GM23338 (cell line): ENCODE data around the gene SSTR4. TPM values are rescaled to one million over a fixed set of nuclear protein-coding genes. Genes with fewer than 3 reads are reported as not detected.

Experiments
- ATAC-seq: fragments of 200-7000 bp; cut with Tn5 transposase; 3 replicates; pipeline ENCODE4 v1.9.1; 2020
- DNase-seq: peaks from one replicate; pipeline ENCODE4 v3.0.0-alpha.2; 2015; ENCODE audit warnings: low spot score
- H2AFZ ChIP-seq: fragments of 200-600 bp; sonication (generic); 2 replicates; pipeline ENCODE4 v1.8.0; 2016; ENCODE audit warnings: antibody characterized with exemption, mild to moderate bottlenecking, moderate library complexity
- H3F3A ChIP-seq: fragments of 200-600 bp; sonication (generic); replicated peaks from 2 replicates; pipeline ENCODE4 v1.8.0; 2017; ENCODE audit warnings: antibody characterized with exemption, mixed run types, low read depth
- H3K27ac ChIP-seq: fragments of 200-600 bp; sonication (generic); 2 replicates; pipeline ENCODE4 v1.6.1; 2016; ENCODE audit warnings: low read depth
- H3K27me3 ChIP-seq: fragments of 200-600 bp; sonication (generic); 2 replicates; pipeline ENCODE4 v1.8.0; 2016; ENCODE audit warnings: mild to moderate bottlenecking, mixed run types, moderate library complexity; ENCODE audit not compliant: insufficient read depth
- H3K36me3 ChIP-seq: fragments of 200-600 bp; sonication (generic); 2 replicates; pipeline ENCODE4 v1.8.0; 2016; ENCODE audit warnings: mild to moderate bottlenecking; ENCODE audit not compliant: insufficient read depth
- H3K4me1 ChIP-seq: fragments of 200-600 bp; sonication (generic); 2 replicates; pipeline ENCODE4 v1.8.0; 2016; ENCODE audit warnings: mild to moderate bottlenecking, moderate library complexity; ENCODE audit not compliant: insufficient read depth
- H3K4me2 ChIP-seq: fragments of 200-600 bp; sonication (generic); 2 replicates; pipeline ENCODE4 v1.7.1; 2017; ENCODE audit warnings: mixed run types
- H3K4me3 ChIP-seq: fragments of 200-600 bp; sonication (generic); 2 replicates; pipeline ENCODE4 v1.6.1; 2016; ENCODE audit warnings: mixed run types
- H3K79me2 ChIP-seq: fragments of 200-600 bp; sonication (generic); replicated peaks from 2 replicates; pipeline ENCODE4 v1.8.0; 2017; ENCODE audit warnings: mild to moderate bottlenecking; ENCODE audit not compliant: insufficient read depth
- H3K9me2 ChIP-seq: fragments of 200-600 bp; sonication (generic); 2 replicates; pipeline ENCODE4 v1.8.0; 2017; ENCODE audit not compliant: insufficient read depth
- H4K20me1 ChIP-seq: fragments of 200-600 bp; sonication (generic); replicated peaks from 2 replicates; pipeline ENCODE4 v1.8.0; 2017; ENCODE audit warnings: mild to moderate bottlenecking; ENCODE audit not compliant: insufficient read depth
- H3K27ac Mint-ChIP-seq: 2 replicates; pipeline ENCODE4 v1.8.0; 2020; ENCODE audit warnings: inconsistent platforms, mild to moderate bottlenecking, moderate library complexity, mixed read lengths
- H3K27me3 Mint-ChIP-seq: 3 replicates; pipeline ENCODE4 v1.8.0; 2022; ENCODE audit warnings: low read depth, mild to moderate bottlenecking, moderate library complexity, mixed read lengths, inconsistent platforms; ENCODE audit not compliant: insufficient read depth, poor library complexity
- H3K36me3 Mint-ChIP-seq: 3 replicates; pipeline ENCODE4 v1.8.0; 2021; ENCODE audit warnings: low read depth, mild to moderate bottlenecking, inconsistent platforms, moderate library complexity, mixed read lengths
- H3K4me1 Mint-ChIP-seq: 3 replicates; pipeline ENCODE4 v1.8.0; 2020; ENCODE audit warnings: mild to moderate bottlenecking, inconsistent platforms, mixed read lengths
- H3K4me3 Mint-ChIP-seq: 3 replicates; pipeline ENCODE4 v1.8.0; 2021; ENCODE audit warnings: moderate library complexity, mild to moderate bottlenecking, inconsistent platforms, mixed read lengths
- H3K9me3 Mint-ChIP-seq: 3 replicates; pipeline ENCODE4 v1.8.0; 2020; ENCODE audit warnings: moderate library complexity, mild to moderate bottlenecking, inconsistent platforms, mixed read lengths
- CREB1 ChIP-seq: fragments of 250-450 bp; sonication (Bioruptor Pico); IDR thresholded peaks from 2 replicates; pipeline ENCODE4 v1.5.0; 2020; ENCODE audit warnings: low read depth, mild to moderate bottlenecking, moderate library complexity
- EZH2phosphoT487 ChIP-seq: fragments of 200-600 bp; sonication (generic); IDR thresholded peaks from one replicate; pipeline ENCODE4 v1.8.1; 2018; ENCODE audit warnings: antibody characterized with exemption; ENCODE audit not compliant: unreplicated experiment
- JUNB ChIP-seq: IDR thresholded peaks from one replicate; pipeline ENCODE4 v1.6.1; 2016; ENCODE audit warnings: antibody characterized with exemption; ENCODE audit not compliant: unreplicated experiment
- NANOG ChIP-seq: IDR thresholded peaks from 2 replicates; pipeline ENCODE4 v1.6.1; 2016; ENCODE audit warnings: antibody characterized with exemption, borderline replicate concordance
- POLR2AphosphoS5 ChIP-seq: IDR thresholded peaks from 2 replicates; pipeline ENCODE4 v1.6.1; 2016; ENCODE audit warnings: antibody characterized with exemption, low read depth
- STAT1 ChIP-seq: IDR thresholded peaks from one replicate; pipeline ENCODE4 v1.6.1; 2016; ENCODE audit warnings: antibody characterized with exemption; ENCODE audit not compliant: unreplicated experiment
- ZNF331 ChIP-seq: fragments of 250-450 bp; sonication (Bioruptor Pico); IDR thresholded peaks from 2 replicates; pipeline ENCODE4 v1.5.0; 2020; ENCODE audit warnings: low read depth, mild to moderate bottlenecking, moderate library complexity
- polyA plus RNA-seq: library from polyadenylated mRNA; unstranded; fragments of >200 nt; fragmentation: Nextera tagmentation; extraction: Ambion mirVana; gene quantifications from 2 replicates; pipeline ENCODE4 v1.2.1, GENCODE V29; 2016
- total RNA-seq: library from RNA; depleted of rRNA; stranded (reverse); fragments of >200 nt; shearing (Covaris generic); gene quantifications from 2 replicates; pipeline ENCODE4 v1.2.3, GENCODE V29; 2014
- TF ChIP-seq, protein P1 (sequence below), 2 experiments: fragments of 200-600 bp in 1 of 2; sonication (generic) in 1 of 2; conservative IDR thresholded peaks; 2 replicates each; pipeline versions ENCODE4 v1.5.1 to v1.6.1; 2016 to 2017; ENCODE audit warnings: antibody characterized with exemption in 2 of 2, low read depth in 2 of 2, mild to moderate bottlenecking in 2 of 2, moderate library complexity in 1 of 2
- TF ChIP-seq, protein P2 (sequence below): IDR thresholded peaks from 2 replicates; pipeline ENCODE4 v1.6.1; 2016; ENCODE audit warnings: antibody characterized with exemption
- TF ChIP-seq, protein P3 (sequence below): fragments of 250-450 bp; sonication (Bioruptor Pico); IDR thresholded peaks from 2 replicates; pipeline ENCODE4 v1.5.0; 2020; ENCODE audit warnings: mild to moderate bottlenecking, moderate library complexity

Gene SSTR4
- total and polyA plus RNA-seq, 2 experiments from 2014 or later, result not detected

DNA sequence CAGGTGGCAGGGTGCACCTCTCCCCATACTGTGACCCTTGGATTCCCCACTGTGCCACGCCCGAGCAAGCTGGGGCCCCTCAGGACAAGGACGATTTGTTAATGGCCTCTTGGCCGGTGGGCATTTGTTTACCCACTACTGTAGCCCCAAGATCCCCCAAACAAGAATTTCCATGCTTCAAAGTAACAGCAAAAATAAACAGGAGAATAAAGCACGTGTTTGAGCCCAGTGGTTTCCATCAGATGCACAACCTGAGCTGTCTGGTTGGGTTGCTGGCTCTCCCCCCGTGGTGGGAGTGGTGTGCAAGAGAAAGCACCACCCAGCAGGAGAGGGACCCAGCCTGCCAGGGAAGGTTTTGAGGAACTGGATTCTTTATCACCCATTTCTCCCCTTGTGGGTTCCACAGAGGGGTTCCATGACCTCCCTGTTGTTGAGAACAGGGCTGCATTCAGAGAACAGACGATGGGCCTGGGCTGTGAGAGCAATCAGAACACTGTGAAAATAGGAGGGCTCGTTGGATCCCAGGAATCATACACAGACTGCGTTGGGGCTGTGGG lies 46.2 kb downstream of the SSTR4 start:
- H3K4me3 Mint-ChIP-seq, result no peak overlapping the region
- no peaks in the 10 kb centered on the region for H4K20me1 ChIP-seq
- no peaks in the 10 kb centered on the region for H3K9me2 ChIP-seq
- peaks cover 4% of the 10 kb centered on the region for H3K4me1 ChIP-seq
- no peaks in the 10 kb centered on the region for H3K36me3 ChIP-seq
- no peak for TF ChIP-seq POLR2AphosphoS5
- TF ChIP-seq STAT1, result no peak
- no peak overlapping the region for H3K27ac ChIP-seq
- no peak overlapping the region for H3K4me3 ChIP-seq
- H3K9me3 Mint-ChIP-seq, result no peaks in the 10 kb centered on the region
- no peak overlapping the region for H2AFZ ChIP-seq
- H3K27me3 ChIP-seq, result no peaks in the 10 kb centered on the region
- H3K27me3 Mint-ChIP-seq, result peaks cover 3% of the 10 kb centered on the region
- no peak overlapping the region for H3K27ac Mint-ChIP-seq
- DNase-seq (no peak), ATAC-seq (no peak)
- H3K79me2 ChIP-seq, result no peaks in the 10 kb centered on the region
- no peaks in the 10 kb centered on the region for H3K36me3 Mint-ChIP-seq
- no peak overlapping the region for H3K4me2 ChIP-seq
- H3F3A ChIP-seq, result no peaks in the 10 kb centered on the region
- peaks cover 27% of the 10 kb centered on the region for H3K4me1 Mint-ChIP-seq

DNA sequence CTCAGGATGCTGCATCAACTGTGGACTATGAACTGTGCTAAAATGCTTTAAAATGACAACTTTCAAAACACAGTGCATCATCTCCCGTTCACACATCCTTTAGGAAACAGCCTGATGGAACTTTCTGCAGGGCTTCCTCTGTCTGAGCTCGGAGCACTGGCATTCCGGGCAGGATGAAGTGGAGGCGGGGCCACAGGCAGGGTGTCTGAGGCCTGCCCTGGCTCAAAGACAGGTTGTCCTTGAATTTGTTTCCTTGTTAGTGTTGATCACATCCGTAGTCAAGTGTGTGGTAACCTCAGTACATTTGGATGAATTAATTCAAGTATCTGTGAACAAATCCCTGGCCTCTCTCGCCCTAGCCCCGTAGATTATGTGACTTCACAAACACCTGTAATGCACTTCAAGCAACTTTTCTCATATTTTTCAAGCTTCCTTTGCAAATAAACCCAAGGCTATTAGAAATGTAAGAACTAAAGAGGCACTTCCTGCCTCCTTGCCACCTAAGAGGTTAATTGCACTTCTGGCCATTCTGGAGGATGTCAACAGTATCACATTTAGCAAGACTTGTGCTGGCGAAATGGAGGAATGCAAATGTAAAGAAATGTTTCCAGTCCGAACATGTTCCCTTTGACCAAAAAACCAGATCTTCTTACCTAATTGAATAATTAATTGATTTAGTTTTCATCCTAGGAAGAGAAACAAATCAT lies 47.9 kb downstream of the SSTR4 start:
- H3K27me3 ChIP-seq, result no peaks in the 10 kb centered on the region
- no peaks in the 10 kb centered on the region for H4K20me1 ChIP-seq
- DNase-seq (peak; percentile 38), ATAC-seq (peak; percentile 64)
- no peaks in the 10 kb centered on the region for H3K9me2 ChIP-seq
- no peaks in the 10 kb centered on the region for H3F3A ChIP-seq
- 0 out of 2 replicates have a peak overlapping the region, but pooled peaks have one; percentile 5 for H3K4me2 ChIP-seq
- H3K27ac Mint-ChIP-seq, result no peak overlapping the region
- no peak overlapping the region for H3K4me3 Mint-ChIP-seq
- peaks cover 29% of the 10 kb centered on the region for H3K4me1 Mint-ChIP-seq
- H3K36me3 ChIP-seq, result no peaks in the 10 kb centered on the region
- no peaks in the 10 kb centered on the region for H3K9me3 Mint-ChIP-seq
- H3K79me2 ChIP-seq, result no peaks in the 10 kb centered on the region
- H3K27ac ChIP-seq, result no peak overlapping the region
- H3K27me3 Mint-ChIP-seq, result peaks cover 8% of the 10 kb centered on the region
- H3K36me3 Mint-ChIP-seq, result no peaks in the 10 kb centered on the region
- peaks cover 4% of the 10 kb centered on the region for H3K4me1 ChIP-seq
- H2AFZ ChIP-seq, result peak overlapping the region; percentile 33
- H3K4me3 ChIP-seq, result no peak overlapping the region
- TF ChIP-seq ZNF331 (CRISPR knock-in tag), result no peak
- TF ChIP-seq EZH2phosphoT487, result no peak
- TF ChIP-seq, protein P1, sequence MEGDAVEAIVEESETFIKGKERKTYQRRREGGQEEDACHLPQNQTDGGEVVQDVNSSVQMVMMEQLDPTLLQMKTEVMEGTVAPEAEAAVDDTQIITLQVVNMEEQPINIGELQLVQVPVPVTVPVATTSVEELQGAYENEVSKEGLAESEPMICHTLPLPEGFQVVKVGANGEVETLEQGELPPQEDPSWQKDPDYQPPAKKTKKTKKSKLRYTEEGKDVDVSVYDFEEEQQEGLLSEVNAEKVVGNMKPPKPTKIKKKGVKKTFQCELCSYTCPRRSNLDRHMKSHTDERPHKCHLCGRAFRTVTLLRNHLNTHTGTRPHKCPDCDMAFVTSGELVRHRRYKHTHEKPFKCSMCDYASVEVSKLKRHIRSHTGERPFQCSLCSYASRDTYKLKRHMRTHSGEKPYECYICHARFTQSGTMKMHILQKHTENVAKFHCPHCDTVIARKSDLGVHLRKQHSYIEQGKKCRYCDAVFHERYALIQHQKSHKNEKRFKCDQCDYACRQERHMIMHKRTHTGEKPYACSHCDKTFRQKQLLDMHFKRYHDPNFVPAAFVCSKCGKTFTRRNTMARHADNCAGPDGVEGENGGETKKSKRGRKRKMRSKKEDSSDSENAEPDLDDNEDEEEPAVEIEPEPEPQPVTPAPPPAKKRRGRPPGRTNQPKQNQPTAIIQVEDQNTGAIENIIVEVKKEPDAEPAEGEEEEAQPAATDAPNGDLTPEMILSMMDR (conservative IDR thresholded peaks at IDR 0.05; ENCODE audit: low read depth in 2 of 2), result no peak
- no peak for TF ChIP-seq CREB1 (CRISPR knock-in tag)
- TF ChIP-seq, protein P2, sequence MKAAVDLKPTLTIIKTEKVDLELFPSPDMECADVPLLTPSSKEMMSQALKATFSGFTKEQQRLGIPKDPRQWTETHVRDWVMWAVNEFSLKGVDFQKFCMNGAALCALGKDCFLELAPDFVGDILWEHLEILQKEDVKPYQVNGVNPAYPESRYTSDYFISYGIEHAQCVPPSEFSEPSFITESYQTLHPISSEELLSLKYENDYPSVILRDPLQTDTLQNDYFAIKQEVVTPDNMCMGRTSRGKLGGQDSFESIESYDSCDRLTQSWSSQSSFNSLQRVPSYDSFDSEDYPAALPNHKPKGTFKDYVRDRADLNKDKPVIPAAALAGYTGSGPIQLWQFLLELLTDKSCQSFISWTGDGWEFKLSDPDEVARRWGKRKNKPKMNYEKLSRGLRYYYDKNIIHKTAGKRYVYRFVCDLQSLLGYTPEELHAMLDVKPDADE, result no peak
- TF ChIP-seq, protein P3, sequence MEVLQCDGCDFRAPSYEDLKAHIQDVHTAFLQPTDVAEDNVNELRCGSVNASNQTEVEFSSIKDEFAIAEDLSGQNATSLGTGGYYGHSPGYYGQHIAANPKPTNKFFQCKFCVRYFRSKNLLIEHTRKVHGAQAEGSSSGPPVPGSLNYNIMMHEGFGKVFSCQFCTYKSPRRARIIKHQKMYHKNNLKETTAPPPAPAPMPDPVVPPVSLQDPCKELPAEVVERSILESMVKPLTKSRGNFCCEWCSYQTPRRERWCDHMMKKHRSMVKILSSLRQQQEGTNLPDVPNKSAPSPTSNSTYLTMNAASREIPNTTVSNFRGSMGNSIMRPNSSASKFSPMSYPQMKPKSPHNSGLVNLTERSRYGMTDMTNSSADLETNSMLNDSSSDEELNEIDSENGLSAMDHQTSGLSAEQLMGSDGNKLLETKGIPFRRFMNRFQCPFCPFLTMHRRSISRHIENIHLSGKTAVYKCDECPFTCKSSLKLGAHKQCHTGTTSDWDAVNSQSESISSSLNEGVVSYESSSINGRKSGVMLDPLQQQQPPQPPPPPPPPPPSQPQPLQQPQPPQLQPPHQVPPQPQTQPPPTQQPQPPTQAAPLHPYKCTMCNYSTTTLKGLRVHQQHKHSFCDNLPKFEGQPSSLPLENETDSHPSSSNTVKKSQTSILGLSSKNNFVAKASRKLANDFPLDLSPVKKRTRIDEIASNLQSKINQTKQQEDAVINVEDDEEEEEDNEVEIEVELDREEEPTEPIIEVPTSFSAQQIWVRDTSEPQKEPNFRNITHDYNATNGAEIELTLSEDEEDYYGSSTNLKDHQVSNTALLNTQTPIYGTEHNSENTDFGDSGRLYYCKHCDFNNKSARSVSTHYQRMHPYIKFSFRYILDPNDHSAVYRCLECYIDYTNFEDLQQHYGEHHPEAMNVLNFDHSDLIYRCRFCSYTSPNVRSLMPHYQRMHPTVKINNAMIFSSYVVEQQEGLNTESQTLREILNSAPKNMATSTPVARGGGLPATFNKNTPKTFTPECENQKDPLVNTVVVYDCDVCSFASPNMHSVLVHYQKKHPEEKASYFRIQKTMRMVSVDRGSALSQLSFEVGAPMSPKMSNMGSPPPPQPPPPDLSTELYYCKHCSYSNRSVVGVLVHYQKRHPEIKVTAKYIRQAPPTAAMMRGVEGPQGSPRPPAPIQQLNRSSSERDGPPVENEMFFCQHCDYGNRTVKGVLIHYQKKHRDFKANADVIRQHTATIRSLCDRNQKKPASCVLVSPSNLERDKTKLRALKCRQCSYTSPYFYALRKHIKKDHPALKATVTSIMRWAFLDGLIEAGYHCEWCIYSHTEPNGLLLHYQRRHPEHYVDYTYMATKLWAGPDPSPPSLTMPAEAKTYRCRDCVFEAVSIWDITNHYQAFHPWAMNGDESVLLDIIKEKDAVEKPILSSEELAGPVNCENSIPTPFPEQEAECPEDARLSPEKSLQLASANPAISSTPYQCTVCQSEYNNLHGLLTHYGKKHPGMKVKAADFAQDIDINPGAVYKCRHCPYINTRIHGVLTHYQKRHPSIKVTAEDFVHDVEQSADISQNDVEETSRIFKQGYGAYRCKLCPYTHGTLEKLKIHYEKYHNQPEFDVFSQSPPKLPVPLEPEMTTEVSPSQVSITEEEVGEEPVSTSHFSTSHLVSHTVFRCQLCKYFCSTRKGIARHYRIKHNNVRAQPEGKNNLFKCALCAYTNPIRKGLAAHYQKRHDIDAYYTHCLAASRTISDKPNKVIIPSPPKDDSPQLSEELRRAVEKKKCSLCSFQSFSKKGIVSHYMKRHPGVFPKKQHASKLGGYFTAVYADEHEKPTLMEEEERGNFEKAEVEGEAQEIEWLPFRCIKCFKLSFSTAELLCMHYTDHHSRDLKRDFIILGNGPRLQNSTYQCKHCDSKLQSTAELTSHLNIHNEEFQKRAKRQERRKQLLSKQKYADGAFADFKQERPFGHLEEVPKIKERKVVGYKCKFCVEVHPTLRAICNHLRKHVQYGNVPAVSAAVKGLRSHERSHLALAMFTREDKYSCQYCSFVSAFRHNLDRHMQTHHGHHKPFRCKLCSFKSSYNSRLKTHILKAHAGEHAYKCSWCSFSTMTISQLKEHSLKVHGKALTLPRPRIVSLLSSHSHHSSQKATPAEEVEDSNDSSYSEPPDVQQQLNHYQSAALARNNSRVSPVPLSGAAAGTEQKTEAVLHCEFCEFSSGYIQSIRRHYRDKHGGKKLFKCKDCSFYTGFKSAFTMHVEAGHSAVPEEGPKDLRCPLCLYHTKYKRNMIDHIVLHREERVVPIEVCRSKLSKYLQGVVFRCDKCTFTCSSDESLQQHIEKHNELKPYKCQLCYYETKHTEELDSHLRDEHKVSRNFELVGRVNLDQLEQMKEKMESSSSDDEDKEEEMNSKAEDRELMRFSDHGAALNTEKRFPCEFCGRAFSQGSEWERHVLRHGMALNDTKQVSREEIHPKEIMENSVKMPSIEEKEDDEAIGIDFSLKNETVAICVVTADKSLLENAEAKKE (CRISPR knock-in tag), result no peak
- TF ChIP-seq JUNB, result no peak
- TF ChIP-seq NANOG, result no peak
- TF ChIP-seq STAT1, result no peak
